SU-DHL-6 (cell line): ENCODE results near the gene KCNA2.

Source experiments
- H2AFZ ChIP-seq: fragments of 200-600 bp; sonication (generic); 2 replicates; pipeline ENCODE4 v1.6.1; 2014; ENCODE audit warnings: low read depth, mild to moderate bottlenecking, moderate library complexity, mixed read lengths, antibody characterized with exemption, low read length; ENCODE audit not compliant: severe bottlenecking
- H3F3A ChIP-seq: fragments of 200-600 bp; shearing (Covaris generic); 2 replicates; pipeline ENCODE4 v1.6.0; 2016; ENCODE audit warnings: antibody characterized with exemption, mild to moderate bottlenecking; ENCODE audit not compliant: insufficient read depth
- H3K27ac ChIP-seq: fragments of 200-600 bp; sonication (generic); 2 replicates; pipeline ENCODE4 v1.5.1; 2016; ENCODE audit warnings: low read depth, mild to moderate bottlenecking, low read length, moderate library complexity, mixed read lengths
- H3K27me3 ChIP-seq: fragments of 200-600 bp; sonication (generic), shearing (Covaris generic); 2 replicates; pipeline ENCODE4 v1.6.0; 2014; ENCODE audit warnings: mild to moderate bottlenecking, low read length
- H3K36me3 ChIP-seq: fragments of 200-600 bp; sonication (generic); 2 replicates; pipeline ENCODE4 v1.6.1; 2014; ENCODE audit warnings: mild to moderate bottlenecking, low read length, mixed read lengths
- H3K4me2 ChIP-seq: fragments of 300-600, 200-600 bp; shearing (Covaris generic), sonication (generic); 2 replicates; pipeline ENCODE4 v1.6.0; 2014; ENCODE audit warnings: low read length, low read depth, mild to moderate bottlenecking; ENCODE audit not compliant: poor library complexity, severe bottlenecking
- H3K4me3 ChIP-seq: fragments of 200-600 bp; sonication (generic); 2 replicates; pipeline ENCODE4 v1.5.1; 2014; ENCODE audit warnings: antibody characterized with exemption, low read length, mild to moderate bottlenecking, mixed read lengths; ENCODE audit not compliant: insufficient read depth, poor library complexity, severe bottlenecking
- H3K79me2 ChIP-seq: fragments of 200-600 bp; sonication (generic); 2 replicates; pipeline ENCODE4 v1.6.1; 2014; ENCODE audit warnings: mild to moderate bottlenecking, low read length, moderate library complexity; ENCODE audit not compliant: insufficient read depth
- H3K9ac ChIP-seq: fragments of 200-600 bp; sonication (generic); 2 replicates; pipeline ENCODE4 v1.7.0; 2014; ENCODE audit warnings: mild to moderate bottlenecking, low read length
- H3K9me2 ChIP-seq: fragments of 200-600 bp; sonication (generic); replicated peaks from 2 replicates; pipeline ENCODE4 v1.6.1; 2014; ENCODE audit warnings: low read length; ENCODE audit not compliant: insufficient read depth
- H3K9me3 ChIP-seq: fragments of 200-600 bp; sonication (generic); 2 replicates; pipeline ENCODE4 v1.6.1; 2014; ENCODE audit warnings: low read length, mixed read lengths; ENCODE audit not compliant: insufficient read depth
- H4K20me1 ChIP-seq: fragments of 200-600 bp; sonication (generic); 2 replicates; pipeline ENCODE4 v1.6.1; 2014; ENCODE audit warnings: low read depth, mild to moderate bottlenecking, antibody characterized with exemption, low read length, moderate library complexity, mixed read lengths
- EZH2phosphoT487 ChIP-seq: fragments of 200-600 bp; sonication (generic), shearing (Covaris generic); conservative IDR thresholded peaks from 2 replicates; pipeline ENCODE4 v1.6.1; 2018; ENCODE audit warnings: mild to moderate bottlenecking, antibody characterized with exemption, low read length, moderate library complexity, mixed read lengths
- TF ChIP-seq, protein P1 (sequence below): fragments of 200-600 bp; sonication (generic); IDR thresholded peaks from one replicate; pipeline ENCODE4 v1.5.1; 2017; ENCODE audit warnings: antibody characterized with exemption, mild to moderate bottlenecking, low read length, moderate library complexity; ENCODE audit not compliant: insufficient read depth, poor library complexity, severe bottlenecking

The KCNA2 gene

DNA sequence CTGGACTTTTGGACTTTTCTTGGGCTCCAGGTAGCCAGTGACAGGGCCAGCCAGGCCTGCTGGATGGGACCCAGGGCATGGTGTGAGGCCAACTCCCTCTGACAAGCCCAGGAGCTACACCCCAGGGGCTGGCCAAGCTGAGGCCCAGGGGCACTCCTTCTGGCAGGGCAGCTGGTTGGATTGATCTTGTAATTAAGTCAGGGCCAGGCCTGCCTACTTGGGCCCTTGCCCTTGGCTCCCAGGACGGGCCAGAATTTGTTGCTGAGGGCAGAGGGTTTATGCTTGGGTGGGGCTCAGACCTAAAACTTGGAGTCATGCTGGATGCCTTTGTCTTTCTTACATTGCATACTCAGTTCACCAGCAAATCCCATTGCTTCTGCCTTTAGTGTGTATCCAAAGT lies 20.7 kb downstream of the KCNA2 start:
- Histone ChIP-seq H3K9me3 (no peaks in the 10 kb centered on the region), H3K9ac (no peak overlapping the region), H3K4me2 (no peak overlapping the region), H3K27me3 (no peaks in the 10 kb centered on the region), H3F3A (no peaks in the 10 kb centered on the region), H3K27ac (no peak overlapping the region), H4K20me1 (no peaks in the 10 kb centered on the region), H3K4me3 (no peak overlapping the region), H3K79me2 (no peaks in the 10 kb centered on the region), H3K9me2 (no peaks in the 10 kb centered on the region), H3K36me3 (no peaks in the 10 kb centered on the region), H2AFZ (no peak overlapping the region)
- TF ChIP-seq, protein P1, sequence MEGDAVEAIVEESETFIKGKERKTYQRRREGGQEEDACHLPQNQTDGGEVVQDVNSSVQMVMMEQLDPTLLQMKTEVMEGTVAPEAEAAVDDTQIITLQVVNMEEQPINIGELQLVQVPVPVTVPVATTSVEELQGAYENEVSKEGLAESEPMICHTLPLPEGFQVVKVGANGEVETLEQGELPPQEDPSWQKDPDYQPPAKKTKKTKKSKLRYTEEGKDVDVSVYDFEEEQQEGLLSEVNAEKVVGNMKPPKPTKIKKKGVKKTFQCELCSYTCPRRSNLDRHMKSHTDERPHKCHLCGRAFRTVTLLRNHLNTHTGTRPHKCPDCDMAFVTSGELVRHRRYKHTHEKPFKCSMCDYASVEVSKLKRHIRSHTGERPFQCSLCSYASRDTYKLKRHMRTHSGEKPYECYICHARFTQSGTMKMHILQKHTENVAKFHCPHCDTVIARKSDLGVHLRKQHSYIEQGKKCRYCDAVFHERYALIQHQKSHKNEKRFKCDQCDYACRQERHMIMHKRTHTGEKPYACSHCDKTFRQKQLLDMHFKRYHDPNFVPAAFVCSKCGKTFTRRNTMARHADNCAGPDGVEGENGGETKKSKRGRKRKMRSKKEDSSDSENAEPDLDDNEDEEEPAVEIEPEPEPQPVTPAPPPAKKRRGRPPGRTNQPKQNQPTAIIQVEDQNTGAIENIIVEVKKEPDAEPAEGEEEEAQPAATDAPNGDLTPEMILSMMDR = no peak
- no peak for TF ChIP-seq EZH2phosphoT487

DNA sequence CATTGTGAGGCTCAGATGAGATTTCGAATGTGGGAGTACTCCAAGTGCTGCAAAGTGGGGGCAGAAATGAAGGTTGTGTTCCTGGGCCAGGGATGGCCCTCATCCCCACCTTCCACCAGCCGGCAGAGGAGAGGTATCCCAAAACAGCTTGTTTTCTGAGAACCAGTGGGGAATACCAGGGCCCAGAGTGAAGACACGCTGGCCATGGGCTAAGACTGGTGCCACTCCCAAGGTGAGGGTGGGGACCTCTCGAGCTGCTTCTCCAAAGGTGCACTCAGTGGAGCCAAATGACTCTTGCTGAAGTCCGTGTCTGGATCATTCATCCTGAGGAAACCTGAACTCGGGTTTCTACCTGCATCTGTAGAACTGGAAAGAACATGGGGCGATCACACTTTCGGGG lies 22.1 kb downstream of the KCNA2 start:
- Histone ChIP-seq H3K79me2 (no peaks in the 10 kb centered on the region), H2AFZ (no peak overlapping the region), H3K9me2 (no peaks in the 10 kb centered on the region), H3K9ac (no peak overlapping the region), H3K4me3 (no peak overlapping the region), H3K27ac (no peak overlapping the region), H3F3A (no peaks in the 10 kb centered on the region), H3K27me3 (no peaks in the 10 kb centered on the region), H3K9me3 (no peaks in the 10 kb centered on the region), H3K4me2 (no peak overlapping the region), H3K36me3 (no peaks in the 10 kb centered on the region), H4K20me1 (no peaks in the 10 kb centered on the region)
- TF ChIP-seq, protein P1 = no peak
- no peak for TF ChIP-seq EZH2phosphoT487

DNA sequence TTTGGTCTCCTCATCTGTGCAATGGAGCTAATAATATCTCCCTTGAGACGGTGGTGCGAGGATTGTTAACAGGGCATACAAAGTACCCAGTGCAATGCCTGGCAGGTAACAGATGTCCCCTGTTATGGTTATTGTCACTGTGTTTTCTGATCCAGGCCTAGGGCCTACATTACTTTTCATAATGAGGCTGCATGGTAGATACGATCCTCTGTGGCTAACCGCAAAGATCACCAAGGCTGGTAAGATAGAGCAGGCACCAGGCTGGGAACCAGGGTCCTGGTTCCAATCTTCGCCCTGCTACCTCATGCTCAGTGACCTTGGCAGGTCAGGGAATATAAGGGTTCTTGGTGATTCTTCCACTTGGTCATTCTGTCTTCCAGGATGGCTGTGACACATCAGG lies 22.7 kb downstream of the KCNA2 start:
- no peaks in the 10 kb centered on the region for H3K27me3 ChIP-seq
- no peak overlapping the region for H3K27ac ChIP-seq
- no peak overlapping the region for H3K4me2 ChIP-seq
- H3K9ac ChIP-seq = no peak overlapping the region
- TF ChIP-seq, protein P1 = no peak
- no peak for TF ChIP-seq EZH2phosphoT487
- no peaks in the 10 kb centered on the region for H3K79me2 ChIP-seq
- H3F3A ChIP-seq = no peaks in the 10 kb centered on the region
- no peaks in the 10 kb centered on the region for H3K9me2 ChIP-seq
- H4K20me1 ChIP-seq = no peaks in the 10 kb centered on the region
- no peaks in the 10 kb centered on the region for H3K9me3 ChIP-seq
- H3K36me3 ChIP-seq = no peaks in the 10 kb centered on the region
- H2AFZ ChIP-seq = no peak overlapping the region
- H3K4me3 ChIP-seq = no peak overlapping the region

DNA sequence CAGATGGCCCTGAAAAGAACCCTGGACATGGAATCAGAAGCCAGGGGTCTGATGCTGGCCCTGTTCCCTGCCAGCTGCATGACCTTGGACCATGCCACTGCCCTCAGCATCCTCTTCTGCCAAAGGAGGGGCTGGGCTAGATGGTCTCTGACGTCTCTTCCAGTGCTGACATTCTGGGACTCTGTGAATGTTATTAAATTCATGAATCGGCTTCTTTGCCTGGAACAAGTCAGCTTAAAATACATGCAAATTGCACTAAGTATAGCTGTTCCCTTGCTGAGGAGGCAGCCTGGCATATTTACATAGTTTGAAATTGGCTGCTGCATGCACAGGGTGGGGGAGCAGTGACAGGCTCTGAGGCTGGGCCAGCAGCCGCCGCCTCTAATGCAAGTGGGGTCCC lies 23.8 kb downstream of the KCNA2 start:
- TF ChIP-seq EZH2phosphoT487 = no peak
- TF ChIP-seq, protein P1 = no peak
- H3K27ac ChIP-seq = no peak overlapping the region
- H3K27me3 ChIP-seq = no peaks in the 10 kb centered on the region
- no peaks in the 10 kb centered on the region for H3F3A ChIP-seq
- no peak overlapping the region for H3K4me3 ChIP-seq
- H3K9me2 ChIP-seq = no peaks in the 10 kb centered on the region
- no peak overlapping the region for H3K9ac ChIP-seq
- H3K9me3 ChIP-seq = no peaks in the 10 kb centered on the region
- no peak overlapping the region for H3K4me2 ChIP-seq
- H3K36me3 ChIP-seq = no peaks in the 10 kb centered on the region
- H4K20me1 ChIP-seq = no peaks in the 10 kb centered on the region
- H3K79me2 ChIP-seq = no peaks in the 10 kb centered on the region
- no peak overlapping the region for H2AFZ ChIP-seq
